ENCODE results near the gene DYNLRB1. TPM values are rescaled to one million over a fixed set of nuclear protein-coding genes. Genes with fewer than 3 reads are reported as not detected.

DYNLRB1 gene
- total and polyA plus RNA-seq, 2 donors (not counting 1 experiment from before 2014, with no cell fraction given), result 55.3 to 120 TPM

- Histone ChIP-seq H3K4me2 (replicated peaks; ENCODE audit: low read depth, low read length, poor library complexity, severe bottlenecking) (no peak overlapping the region), H3K27me3 (replicated peaks in 1 of 4; ENCODE audit: control extremely low read depth in 1 of 4, control insufficient read depth in 3 of 4, insufficient read depth in 4 of 4, low read length in 3 of 4) (no peaks in the 10 kb centered on the region), H3K9ac (ENCODE audit: low read length) (no peak overlapping the region), H3K4me1 (ENCODE audit: control insufficient read depth in 2 of 2, insufficient read depth in 2 of 2, low read length in 2 of 2) (peaks cover 5% of the 10 kb centered on the region in 2 donors), H4K20me1 (ENCODE audit: control insufficient read depth, insufficient read depth, low read length, poor library complexity, severe bottlenecking) (no peaks in the 10 kb centered on the region), H3K79me2 (ENCODE audit: control insufficient read depth, insufficient read depth, low read length) (peaks cover 11% of the 10 kb centered on the region), H2AFZ (ENCODE audit: insufficient read depth, low read depth, low read length, poor library complexity, severe bottlenecking) (no peak overlapping the region), H3K9me3 (ENCODE audit: control extremely low read depth in 1 of 3, control insufficient read depth in 2 of 3, insufficient read depth in 1 of 3, low read length in 2 of 3) (no peaks in the 10 kb centered on the region), H3K4me3 (ENCODE audit: control extremely low read depth in 1 of 5, extremely low read depth in 1 of 5, insufficient read depth in 1 of 5, low read depth in 2 of 5, low read length in 4 of 5) (no peak overlapping the region), H3K27ac (ENCODE audit: low read length in 2 of 2) (no peak overlapping the region), H3K36me3 (replicated peaks in 1 of 2; ENCODE audit: control extremely low read depth in 1 of 2, control insufficient read depth in 1 of 2, extremely low read depth in 1 of 2, insufficient read depth in 2 of 2, low read length in 1 of 2) (peaks cover 15 to 20% of the 10 kb centered on the region in 2 experiments)
- TF ChIP-seq EZH2 (IDR thresholded peaks at IDR 0.05; ENCODE audit: borderline replicate concordance, insufficient read depth, low read depth, low read length, poor library complexity, severe bottlenecking) (no peak), CTCF (IDR thresholded peaks at IDR 0.05) (no peak)
- H3K9me3 Mint-ChIP-seq (ENCODE audit: insufficient read depth), result no peaks in the 10 kb centered on the region
- H3K27me3 Mint-ChIP-seq, result no peaks in the 10 kb centered on the region
- WGBS (ENCODE audit: insufficient coverage), result 100% methylated on average over 3 of the region's 3 CpGs
- H3K4me3 Mint-ChIP-seq, result no peak overlapping the region
- POLR2A ChIA-PET, result interaction anchor here (0.5 kb wide), 1 partner anchor 188 kb away, joined by 12 read pairs; no protein-coding TSS in a partner anchor
- DNase-seq (no peak), ATAC-seq (ENCODE audit: low read depth) (no peak)
- peak overlapping the region; percentile 33 for H3K27ac Mint-ChIP-seq
- CTCF ChIA-PET, result interaction anchor here (0.6 to 1.2 kb wide), 2 partner anchors 9 to 258 kb away, joined by 3 to 4 read pairs; no protein-coding TSS in a partner anchor
- intact Hi-C loops (cut with micrococcal nuclease), result no loop called here
- H3K4me1 Mint-ChIP-seq, result peaks cover 23% of the 10 kb centered on the region
These were observed 4.3 kb upstream of the DYNLRB1 start for GRCh38 chr20:34511891-34512265.

- H3K79me2 ChIP-seq (ENCODE audit: control insufficient read depth, insufficient read depth, low read length), result peaks cover 16% of the 10 kb centered on the region
- no peak for ATAC-seq (ENCODE audit: low read depth)
- no peaks in the 10 kb centered on the region for H3K27me3 ChIP-seq (replicated peaks in 1 of 4; ENCODE audit: control extremely low read depth in 1 of 4, control insufficient read depth in 3 of 4, insufficient read depth in 4 of 4, low read length in 3 of 4)
- ChIA-PET CTCF (interaction anchor here (0.6 to 1.2 kb wide), 2 partner anchors 9 to 257 kb away, joined by 3 to 4 read pairs; no protein-coding TSS in a partner anchor), POLR2A (interaction anchor here (0.5 kb wide), 1 partner anchor 187 kb away, joined by 12 read pairs; no protein-coding TSS in a partner anchor)
- H3K9me3 ChIP-seq (ENCODE audit: control extremely low read depth in 1 of 3, control insufficient read depth in 2 of 3, insufficient read depth in 1 of 3, low read length in 2 of 3), result no peaks in the 10 kb centered on the region
- peaks cover 14 to 19% of the 10 kb centered on the region in 2 experiments for H3K36me3 ChIP-seq (replicated peaks in 1 of 2; ENCODE audit: control extremely low read depth in 1 of 2, control insufficient read depth in 1 of 2, extremely low read depth in 1 of 2, insufficient read depth in 2 of 2, low read length in 1 of 2)
- H3K27me3 Mint-ChIP-seq, result no peaks in the 10 kb centered on the region
- no peak overlapping the region for H3K4me3 Mint-ChIP-seq
- peaks cover 26% of the 10 kb centered on the region for H3K4me1 Mint-ChIP-seq
- no peaks in the 10 kb centered on the region for H3K9me3 Mint-ChIP-seq (ENCODE audit: insufficient read depth)
- peak overlapping the region; percentile 64 for H3K27ac Mint-ChIP-seq
- peak overlapping the region in 1 of 2 donors; percentile 29 for H3K27ac ChIP-seq (ENCODE audit: low read length in 2 of 2)
- WGBS (ENCODE audit: insufficient coverage), result 93% methylated on average over 3 of the region's 4 CpGs
- no peak overlapping the region for H3K9ac ChIP-seq (ENCODE audit: low read length)
- intact Hi-C loops (cut with micrococcal nuclease), result no loop called here
- TF ChIP-seq EZH2 (IDR thresholded peaks at IDR 0.05; ENCODE audit: borderline replicate concordance, insufficient read depth, low read depth, low read length, poor library complexity, severe bottlenecking), result no peak
- H3K4me2 ChIP-seq (replicated peaks; ENCODE audit: low read depth, low read length, poor library complexity, severe bottlenecking), result no peak overlapping the region
- H3K4me1 ChIP-seq (ENCODE audit: control insufficient read depth in 2 of 2, insufficient read depth in 2 of 2, low read length in 2 of 2), result peaks cover 5 to 8% of the 10 kb centered on the region in 2 donors
- no peaks in the 10 kb centered on the region for H4K20me1 ChIP-seq (ENCODE audit: control insufficient read depth, insufficient read depth, low read length, poor library complexity, severe bottlenecking)
- no peak overlapping the region for H2AFZ ChIP-seq (ENCODE audit: insufficient read depth, low read depth, low read length, poor library complexity, severe bottlenecking)
- no peak overlapping the region for H3K4me3 ChIP-seq (ENCODE audit: control extremely low read depth in 1 of 5, extremely low read depth in 1 of 5, insufficient read depth in 1 of 5, low read depth in 2 of 5, low read length in 4 of 5)
- DNase-seq, result no peak
These were observed 3.8 kb upstream of the DYNLRB1 start for GRCh38 chr20:34512266-34512954.

All from B cell (primary cell).